Sigmoid colon (tissue), 4 donors: ENCODE measurements around the gene WDR93.

Source experiments
- EP300 ChIP-seq, 4 donors: sonication (generic); formaldehyde crosslinking; IDR thresholded peaks; one replicate each; pipeline ENCODE4 v1.6.1; 2017; ENCODE audit warnings: antibody characterized with exemption in 4 of 4
- TF ChIP-seq, protein P1 (sequence below), 4 experiments: fragments of 450-650 bp in 3 of 4; fragments of 200-600 bp in 1 of 4; IDR thresholded peaks; one replicate each; pipeline ENCODE4 v1.5.1; 2016 to 2019; ENCODE audit warnings: antibody characterized with exemption in 4 of 4, mild to moderate bottlenecking in 3 of 4, moderate library complexity in 2 of 4

GRCh38 chr15:89775815-89776214 lies 85.2 kb downstream of the WDR93 start:
- TF ChIP-seq, protein P1, sequence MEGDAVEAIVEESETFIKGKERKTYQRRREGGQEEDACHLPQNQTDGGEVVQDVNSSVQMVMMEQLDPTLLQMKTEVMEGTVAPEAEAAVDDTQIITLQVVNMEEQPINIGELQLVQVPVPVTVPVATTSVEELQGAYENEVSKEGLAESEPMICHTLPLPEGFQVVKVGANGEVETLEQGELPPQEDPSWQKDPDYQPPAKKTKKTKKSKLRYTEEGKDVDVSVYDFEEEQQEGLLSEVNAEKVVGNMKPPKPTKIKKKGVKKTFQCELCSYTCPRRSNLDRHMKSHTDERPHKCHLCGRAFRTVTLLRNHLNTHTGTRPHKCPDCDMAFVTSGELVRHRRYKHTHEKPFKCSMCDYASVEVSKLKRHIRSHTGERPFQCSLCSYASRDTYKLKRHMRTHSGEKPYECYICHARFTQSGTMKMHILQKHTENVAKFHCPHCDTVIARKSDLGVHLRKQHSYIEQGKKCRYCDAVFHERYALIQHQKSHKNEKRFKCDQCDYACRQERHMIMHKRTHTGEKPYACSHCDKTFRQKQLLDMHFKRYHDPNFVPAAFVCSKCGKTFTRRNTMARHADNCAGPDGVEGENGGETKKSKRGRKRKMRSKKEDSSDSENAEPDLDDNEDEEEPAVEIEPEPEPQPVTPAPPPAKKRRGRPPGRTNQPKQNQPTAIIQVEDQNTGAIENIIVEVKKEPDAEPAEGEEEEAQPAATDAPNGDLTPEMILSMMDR (IDR thresholded peaks at IDR 0.05), result no peak
- TF ChIP-seq EP300 (IDR thresholded peaks at IDR 0.05), result no peak
